Hematopoietic multipotent progenitor cell treated with erythropoietin and hydrocortisone succinate and interleukin-3 and kit ligand, for 15 days (in vitro differentiated cells): ENCODE measurements around the gene PITPNC1.
"Not testable (repeated sequence)": the region's sequence is repeated elsewhere in the genome, so short reads cannot be mapped to it uniquely, and the experiment has no call there.

Experiments used
- DNase-seq: peaks from one replicate; pipeline ENCODE4 v3.0.0-alpha.2; 2015; ENCODE audit warnings: low spot score

PITPNC1 gene

DNA sequence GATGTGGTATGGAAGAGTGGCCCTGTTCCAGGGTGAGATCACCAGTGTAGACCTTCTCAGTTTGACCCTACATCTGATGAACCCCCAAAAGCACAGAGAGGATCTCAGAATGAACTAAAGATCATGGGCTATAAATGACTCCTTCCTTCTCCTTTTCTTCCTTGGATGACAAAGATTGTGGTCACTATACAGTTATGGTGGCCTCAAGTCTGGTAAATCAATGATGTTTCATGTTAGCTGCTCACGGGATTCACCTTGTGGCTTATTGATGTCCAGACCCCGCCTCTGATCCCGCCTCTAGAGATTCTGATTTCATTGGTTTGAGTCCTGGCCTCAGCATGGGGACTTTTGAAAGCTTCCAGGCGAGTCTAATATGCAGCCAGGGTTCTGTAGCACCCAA is 112.2 kb downstream of the PITPNC1 start:
- no peak for DNase-seq

GRCh38 chr17:67490471-67490870 is 113.4 kb downstream of the PITPNC1 start:
- DNase-seq: no peak

DNA sequence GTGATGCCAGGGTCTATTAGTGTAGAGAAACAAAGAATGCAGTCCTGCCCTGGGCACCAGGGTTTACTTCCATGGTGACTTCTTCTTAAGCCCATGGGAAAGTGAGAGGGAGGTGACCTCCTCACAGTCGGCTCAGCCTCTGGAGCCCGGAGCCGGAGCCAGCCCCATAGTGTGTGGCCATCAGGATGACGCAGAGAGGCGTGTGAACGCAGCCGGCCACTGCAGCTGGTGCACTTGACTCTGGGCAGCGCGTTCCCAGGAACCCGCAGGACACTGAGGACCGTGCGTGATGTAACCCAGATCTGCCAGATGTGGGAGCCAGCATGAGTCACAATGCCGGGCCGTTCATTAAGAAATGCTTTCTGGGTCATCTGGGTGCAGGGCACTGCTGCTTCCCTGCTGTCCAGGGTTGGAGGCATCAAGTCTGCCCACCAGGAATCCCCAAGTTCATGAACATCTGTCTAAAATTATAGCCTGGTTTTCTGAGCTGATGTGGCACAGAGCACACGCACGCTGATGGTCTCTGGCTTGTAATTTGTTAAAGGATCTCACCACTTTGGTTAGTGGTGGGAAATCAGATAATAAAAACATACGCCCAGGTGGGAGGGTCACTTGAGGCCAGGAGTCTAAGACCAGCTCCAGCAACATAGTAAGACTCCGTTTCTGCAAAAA is 114.1 kb downstream of the PITPNC1 start:
- no peak for DNase-seq

DNA sequence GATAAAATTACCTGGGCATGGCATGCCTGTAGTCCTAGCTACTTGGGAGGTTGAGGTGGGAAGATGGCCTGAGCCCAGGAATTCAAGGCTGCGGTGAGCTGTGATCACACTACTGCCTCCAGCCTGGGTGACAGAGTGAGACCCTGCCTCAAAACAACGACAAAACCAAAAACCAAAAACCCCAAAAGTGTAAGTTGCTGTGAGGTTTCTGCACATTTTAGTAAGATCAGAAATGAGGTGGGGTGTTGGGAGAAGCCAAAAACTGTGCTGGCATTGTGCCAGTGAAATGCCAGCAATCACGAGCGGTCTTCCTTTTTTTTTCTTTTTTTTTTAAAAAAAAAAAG is 114.6 kb downstream of the PITPNC1 start:
- no peak for DNase-seq

DNA sequence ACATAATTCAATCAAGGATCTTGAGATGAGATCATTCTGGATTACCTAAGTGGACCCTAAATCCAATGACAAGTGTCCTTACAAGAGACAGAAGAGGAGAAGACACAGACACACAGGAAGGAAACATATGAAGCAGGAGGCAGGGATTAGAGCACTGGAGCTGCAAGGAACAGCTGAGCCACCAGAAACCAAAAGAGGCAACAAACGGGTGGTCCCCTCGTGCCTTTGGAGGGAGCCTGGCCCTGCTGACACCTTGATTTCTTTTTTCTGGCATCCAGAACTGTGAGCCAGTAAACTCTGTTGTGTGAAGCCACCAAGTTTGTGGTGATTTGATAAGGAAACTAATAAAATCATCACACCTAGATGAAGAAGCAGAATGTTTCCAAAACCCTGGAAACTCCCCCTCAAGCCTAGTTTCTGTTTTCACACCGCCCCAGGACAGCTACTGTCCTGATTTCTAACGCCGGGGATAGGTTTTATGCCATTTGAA is 115.2 kb downstream of the PITPNC1 start:
- no peak for DNase-seq

DNA sequence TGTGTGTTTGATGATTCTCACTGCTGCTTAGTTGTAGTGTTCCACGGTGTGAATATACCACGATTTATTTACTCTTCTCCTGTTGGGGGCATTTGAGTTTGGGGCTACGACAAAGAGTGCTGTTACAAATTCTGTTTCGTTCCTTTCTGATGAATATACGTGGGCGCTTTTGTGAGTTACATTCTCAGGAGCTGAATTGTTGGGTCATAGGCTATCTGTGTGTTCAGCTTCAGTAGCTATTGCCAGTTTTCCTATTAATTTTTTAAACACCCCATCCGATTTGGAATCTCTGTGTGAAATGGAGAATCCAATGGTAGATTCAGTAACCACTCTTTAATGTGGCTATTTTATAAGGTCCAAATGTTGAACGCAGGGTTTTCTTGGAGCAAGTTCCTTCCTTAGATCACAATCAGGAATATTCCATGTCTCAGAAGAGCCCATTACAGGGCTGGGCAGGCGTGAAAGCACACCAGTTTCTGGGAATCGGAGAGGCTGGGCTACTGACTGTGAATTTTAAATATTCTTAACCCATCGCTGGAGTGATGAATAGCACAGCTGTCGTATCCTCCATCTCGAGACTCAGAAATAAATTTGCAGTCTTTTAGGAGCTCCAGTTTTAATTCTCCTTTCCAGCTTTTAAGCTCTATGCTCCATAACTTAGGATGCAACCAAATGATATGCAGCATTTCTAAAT is 115.9 kb downstream of the PITPNC1 start:
- DNase-seq: no peak

GRCh38 chr17:67493812-67494211 is 116.7 kb downstream of the PITPNC1 start:
- no peak for DNase-seq

DNA sequence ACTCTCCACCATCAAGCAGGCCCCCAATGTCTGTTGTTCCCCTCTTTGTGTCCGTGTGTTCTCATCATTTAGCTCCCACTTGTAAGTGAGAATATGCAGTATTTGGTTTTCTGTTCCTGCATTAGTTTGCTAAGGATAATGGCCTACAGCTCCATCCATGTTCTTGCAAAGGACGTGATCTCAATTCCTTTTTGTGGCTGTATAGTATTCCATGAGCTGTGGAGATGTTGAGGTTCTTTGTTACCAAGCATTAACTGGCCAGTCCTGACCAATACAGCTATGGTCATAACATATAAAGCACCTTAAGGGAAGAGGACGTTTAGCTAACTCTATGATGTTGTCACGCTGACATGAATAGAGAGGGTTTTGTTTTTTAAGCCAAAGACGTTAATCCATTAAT is 118.5 kb downstream of the PITPNC1 start:
- DNase-seq: not testable (repeated sequence)

DNA sequence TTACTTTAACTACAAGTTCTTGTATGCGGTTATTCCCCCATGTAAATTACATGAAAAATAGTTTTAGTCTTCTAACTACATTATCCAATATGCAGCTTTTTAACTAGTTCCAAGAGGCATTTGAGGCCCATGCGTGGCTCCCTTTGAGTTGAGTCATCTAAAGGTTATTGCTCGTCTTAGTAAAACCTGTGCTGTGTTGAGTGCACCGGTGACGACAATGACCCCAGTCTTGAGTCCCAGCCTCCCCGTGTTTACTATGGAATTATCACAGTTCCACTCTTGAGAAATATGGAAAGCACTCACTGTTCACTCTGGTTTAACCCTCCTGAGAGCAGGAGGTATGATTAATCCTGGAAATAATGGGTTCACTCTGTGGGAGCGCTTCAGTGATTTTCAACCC is 119.2 kb downstream of the PITPNC1 start:
- no peak for DNase-seq

- no peak for DNase-seq
Observed at GRCh38 chr17:67499685-67500084, 122.6 kb downstream of the PITPNC1 start.

GRCh38 chr17:67500261-67500660 is 123.2 kb downstream of the PITPNC1 start:
- DNase-seq: no peak

- DNase-seq: no peak
Observed at GRCh38 chr17:67500677-67501300, 123.7 kb downstream of the PITPNC1 start.

DNA sequence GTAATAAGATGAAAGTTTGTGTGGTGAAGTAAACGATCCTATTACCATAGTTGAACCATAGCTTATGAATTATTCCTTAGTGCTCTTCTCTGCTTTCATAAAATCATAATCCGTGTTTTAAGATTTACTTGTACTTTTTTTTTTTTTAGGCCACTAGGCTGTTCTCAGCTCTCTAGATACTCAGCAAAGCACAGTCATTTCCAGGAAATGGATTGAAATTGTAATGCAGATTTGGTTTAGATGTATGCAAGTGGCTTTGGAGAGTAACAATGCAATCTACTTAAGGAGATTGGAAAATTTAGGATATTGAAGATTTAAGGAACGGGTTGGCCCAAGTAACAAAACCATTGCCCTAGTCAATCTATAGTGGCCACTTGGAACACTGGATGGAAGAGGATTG is 125.1 kb downstream of the PITPNC1 start:
- no peak for DNase-seq

- DNase-seq: no peak
Observed at GRCh38 chr17:67503184-67503583, 126.1 kb downstream of the PITPNC1 start.

DNA sequence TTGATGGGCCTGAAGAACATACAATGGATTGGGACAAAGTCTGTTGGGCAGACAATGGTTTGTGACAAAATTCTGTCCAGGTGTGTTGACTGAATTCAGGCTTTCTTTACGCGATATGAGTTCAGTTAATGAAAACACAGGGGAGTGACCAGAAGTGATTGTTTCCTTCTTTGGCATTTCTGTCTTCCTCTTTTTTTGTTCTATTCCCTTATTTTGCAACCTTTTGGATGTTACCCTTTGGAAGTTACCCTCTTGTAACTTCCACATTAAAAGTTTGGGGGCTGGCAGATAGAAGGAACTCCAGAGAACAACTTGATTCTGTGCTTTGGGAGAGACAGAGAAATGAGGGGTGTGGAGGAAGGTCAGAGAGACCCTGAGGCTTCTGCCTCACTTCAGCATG is 126.7 kb downstream of the PITPNC1 start:
- DNase-seq: no peak

- DNase-seq: no peak
Observed at GRCh38 chr17:67504182-67504581, 127.1 kb downstream of the PITPNC1 start.

GRCh38 chr17:67506966-67507365 is 129.9 kb downstream of the PITPNC1 start:
- DNase-seq: no peak

DNA sequence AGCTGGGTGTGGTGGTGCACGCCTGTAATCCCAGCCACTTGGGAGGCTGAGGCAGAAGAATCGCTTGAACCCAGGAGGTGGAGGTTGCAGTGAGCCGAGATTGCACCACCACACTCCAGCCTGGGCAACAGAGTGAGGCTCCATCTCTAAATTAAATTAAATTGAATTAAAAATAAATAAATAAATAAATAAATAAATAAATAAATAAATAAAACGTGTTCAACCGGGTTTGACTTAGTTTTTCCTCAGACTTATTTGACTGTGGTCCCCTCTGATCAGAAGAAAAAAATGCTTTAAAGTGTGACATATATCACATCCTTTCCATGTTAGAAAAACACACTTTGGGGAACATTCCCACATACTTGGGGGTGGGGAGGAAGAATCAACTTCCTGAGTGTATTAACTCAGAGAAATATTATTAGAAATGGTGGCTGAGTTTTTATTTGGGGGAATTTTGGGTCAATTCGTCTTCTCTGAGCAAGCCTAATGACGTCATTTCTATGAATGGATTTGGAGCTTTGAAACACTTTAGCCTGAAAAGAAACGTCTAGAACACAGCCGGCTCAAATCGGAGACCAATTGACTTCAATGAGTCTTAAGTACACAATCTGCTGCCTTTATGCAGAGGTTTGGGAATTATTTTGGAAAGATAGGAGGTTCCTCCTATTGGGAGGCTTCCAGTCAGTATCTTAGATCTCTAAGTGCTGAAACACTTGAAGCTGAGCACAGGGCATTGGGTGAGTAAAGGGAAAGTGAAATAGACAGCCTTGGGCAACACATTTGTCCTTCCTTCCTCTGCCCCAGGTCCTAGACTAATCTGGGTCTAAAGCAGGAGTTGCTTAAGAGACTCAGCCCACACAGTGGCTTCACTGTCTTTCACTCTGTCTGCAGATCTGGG is 132.6 kb downstream of the PITPNC1 start:
- no peak for DNase-seq

DNA sequence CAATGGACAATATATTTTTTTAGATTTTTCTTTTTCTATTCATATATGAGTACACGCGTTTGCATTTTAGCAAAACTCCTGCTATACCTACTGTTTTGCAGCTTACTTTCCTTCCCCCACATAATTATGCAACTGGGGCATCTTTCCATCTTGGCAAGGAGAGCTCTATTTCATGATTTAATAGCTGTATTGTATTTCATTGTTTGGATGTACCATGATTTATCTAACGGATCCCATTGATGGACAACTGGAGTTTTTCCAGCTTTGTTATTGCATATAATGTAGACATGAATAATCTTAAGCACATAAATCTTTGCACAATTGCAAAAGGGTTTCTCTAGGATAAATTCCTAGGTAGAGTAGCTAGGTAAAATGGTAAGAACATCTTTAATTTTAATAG is 133.9 kb downstream of the PITPNC1 start:
- no peak for DNase-seq

- DNase-seq: no peak
Observed at GRCh38 chr17:67511804-67512203, 134.7 kb downstream of the PITPNC1 start.

- no peak for DNase-seq
Observed at GRCh38 chr17:67514998-67515397, 137.9 kb downstream of the PITPNC1 start.

DNA sequence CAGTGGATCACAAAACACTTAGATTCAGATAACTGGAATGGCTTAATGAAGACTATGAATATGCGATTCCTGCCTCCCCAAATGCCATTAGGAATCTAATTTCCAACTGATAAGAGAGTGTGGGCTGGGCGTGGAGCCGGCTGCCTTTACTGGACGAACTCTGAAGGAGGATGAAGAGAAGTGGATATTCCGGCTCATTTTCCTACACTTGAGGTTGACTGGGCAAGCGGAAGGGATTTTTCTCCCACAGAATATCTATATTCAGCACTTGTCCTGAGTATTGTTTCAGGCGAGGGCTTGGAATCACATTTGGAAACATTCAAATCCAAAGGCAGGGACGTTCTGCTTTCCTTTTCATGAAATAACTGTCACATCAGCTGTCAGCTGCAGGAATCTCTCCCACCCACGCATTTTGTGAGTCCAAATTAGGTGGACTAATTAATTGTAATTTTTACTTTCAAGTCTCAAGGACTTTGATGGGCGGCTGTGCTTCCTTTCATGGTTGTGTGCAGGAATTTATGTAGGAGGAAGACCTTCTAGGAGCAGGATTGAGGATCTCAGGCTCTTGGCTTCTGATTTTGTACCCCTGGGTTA is 138.5 kb downstream of the PITPNC1 start:
- no peak for DNase-seq
